ENCODE measurements around the gene PIK3R6. TPM values are rescaled to one million over a fixed set of nuclear protein-coding genes. Genes with fewer than 3 reads are reported as not detected.

Gene PIK3R6
- total and polyA plus RNA-seq, 8 donors = 1.6 to 4.3 (median 2.0) TPM

DNA sequence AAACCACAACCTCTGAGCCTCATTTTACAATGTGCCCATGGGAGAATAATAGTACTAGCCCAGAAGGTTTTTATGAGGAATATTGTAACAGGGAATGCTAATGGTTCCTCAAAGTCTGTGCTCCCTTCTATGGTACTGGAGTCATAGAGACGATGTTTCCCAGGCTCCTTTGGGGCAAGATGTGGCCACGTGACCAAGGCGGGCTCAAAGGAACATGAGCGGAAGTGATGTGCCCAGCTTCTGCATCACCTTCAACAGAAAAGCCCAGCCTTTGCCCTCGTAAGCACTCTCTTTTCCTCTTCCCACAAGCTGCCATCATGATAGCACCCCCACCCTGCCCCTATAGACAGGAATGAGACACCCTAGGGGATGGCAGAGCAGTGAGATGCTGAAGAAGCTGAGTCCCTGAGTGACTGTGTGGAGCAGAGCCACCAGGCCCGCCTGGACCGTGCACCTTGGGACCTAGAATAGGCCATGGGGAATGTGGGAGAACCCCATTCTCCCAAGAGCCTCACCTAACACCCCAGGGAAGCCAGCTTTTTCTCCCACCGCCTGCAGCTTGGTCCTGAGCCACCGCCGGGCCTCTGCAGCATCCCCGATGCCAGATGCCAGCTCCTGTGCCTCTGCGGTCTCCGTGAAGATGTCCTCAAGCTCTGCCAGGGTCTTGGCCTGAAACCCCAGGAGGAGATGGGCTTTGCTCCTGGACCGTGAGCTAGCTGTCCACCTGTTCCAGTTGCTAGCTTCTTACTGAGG, 22.2 kb upstream of the PIK3R6 start:
- H3K36me3 ChIP-seq = peaks cover 0 to 89% of the 10 kb centered on the region in 2 donors
- TF ChIP-seq CTCF (IDR thresholded peaks at IDR 0.05) = no peak

DNA sequence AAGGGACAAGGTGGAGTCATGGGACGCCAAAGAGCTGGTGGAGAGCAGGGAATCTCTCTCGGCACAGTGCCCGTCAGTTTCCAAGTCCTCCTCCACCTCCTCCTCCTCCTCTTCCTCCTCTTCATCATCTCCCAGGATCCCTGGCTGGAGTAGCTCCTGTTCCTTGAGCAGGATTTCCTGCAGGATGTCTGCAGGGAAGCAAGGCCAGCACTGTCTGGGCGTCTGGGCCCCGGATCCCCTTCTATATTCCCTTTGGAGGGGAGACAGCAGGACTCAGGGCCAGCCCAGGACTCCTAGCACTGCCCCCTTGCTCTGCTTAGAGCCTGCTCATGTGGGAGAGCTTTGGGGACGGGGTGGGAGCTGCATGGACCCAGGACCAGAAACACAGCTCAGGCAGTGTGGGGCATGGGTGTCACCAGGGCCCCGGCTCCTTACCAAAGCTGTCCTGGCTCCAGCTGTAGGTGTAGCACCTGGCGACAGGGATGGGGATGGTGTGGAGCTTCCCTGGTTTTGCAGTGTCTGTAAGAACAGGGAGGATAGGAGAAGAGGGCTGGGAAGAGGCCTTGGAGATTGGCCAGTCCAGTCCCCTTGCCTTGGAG, 21.3 kb upstream of the PIK3R6 start:
- Histone ChIP-seq H3K36me3 (peaks cover 0 to 89% of the 10 kb centered on the region in 2 donors), H3K27me3 (peaks cover 0 to 4% of the 10 kb centered on the region in 2 donors), H3K4me1 (no peaks in the 10 kb centered on the region), H3K4me3 (no peak overlapping the region), H3K27ac (no peak overlapping the region), H3K9me3 (no peaks in the 10 kb centered on the region)
- no peak for DNase-seq
- intact Hi-C loops (cut with DNase I) = no loop called here
- ATAC-seq = no peak
- no peak for TF ChIP-seq CTCF (IDR thresholded peaks at IDR 0.05)

More for the DNA sequence above, 22.2 kb upstream of the PIK3R6 start:
- Histone ChIP-seq H3K9me3 (no peaks in the 10 kb centered on the region), H3K4me3 (no peak overlapping the region), H3K27me3 (peaks cover 0 to 11% of the 10 kb centered on the region in 2 donors), H3K4me1 (peaks cover 0 to 3% of the 10 kb centered on the region in 2 donors), H3K27ac (no peak overlapping the region)
- ATAC-seq = no peak
- DNase-seq = no peak
- intact Hi-C loops (cut with DNase I) = no loop called here

- intact Hi-C loops (cut with DNase I) = no loop called here
- Histone ChIP-seq H3K27ac (no peak overlapping the region), H3K4me1 (no peaks in the 10 kb centered on the region), H3K4me3 (no peak overlapping the region), H3K27me3 (peaks cover 0 to 4% of the 10 kb centered on the region in 2 donors), H3K9me3 (no peaks in the 10 kb centered on the region), H3K36me3 (peaks cover 0 to 89% of the 10 kb centered on the region in 2 donors)
- no peak for TF ChIP-seq CTCF (IDR thresholded peaks at IDR 0.05)
- peak; percentile 60 for ATAC-seq
- peak in 1 of 4 donors; percentile 49 for DNase-seq
These were observed 20.6 kb upstream of the PIK3R6 start for GRCh38 chr17:8887834-8888703.

DNA sequence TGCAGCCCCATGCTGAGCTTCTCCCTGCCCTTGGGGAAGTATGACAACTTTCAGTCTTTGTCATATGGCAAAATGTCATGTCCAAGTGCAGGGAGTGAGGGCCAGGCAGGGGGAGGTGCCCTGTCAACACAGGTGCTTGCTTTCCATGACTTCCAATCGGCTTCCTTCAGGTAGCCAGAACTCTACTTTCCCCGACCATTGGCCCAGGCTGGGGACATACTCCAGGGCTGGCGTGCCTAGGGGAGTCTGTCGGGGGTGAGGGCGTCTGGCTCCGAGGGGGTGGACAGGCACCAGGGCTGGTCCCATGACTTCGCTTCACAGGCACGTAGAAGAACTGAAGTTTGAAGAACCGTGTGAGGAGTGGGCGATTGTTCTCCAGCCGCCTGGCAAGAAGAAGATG, 19.8 kb upstream of the PIK3R6 start:
- no peak overlapping the region for H3K4me3 ChIP-seq
- no peak for TF ChIP-seq CTCF (IDR thresholded peaks at IDR 0.05)
- DNase-seq (no peak), ATAC-seq (no peak)
- no peak overlapping the region for H3K27ac ChIP-seq
- no peaks in the 10 kb centered on the region for H3K9me3 ChIP-seq
- H3K4me1 ChIP-seq = no peaks in the 10 kb centered on the region
- peaks cover 0 to 4% of the 10 kb centered on the region in 2 donors for H3K27me3 ChIP-seq
- H3K36me3 ChIP-seq = peaks cover 0 to 92% of the 10 kb centered on the region in 2 donors
- intact Hi-C loops (cut with DNase I) = no loop called here

Data from left lung (tissue), 10 donors.